ENCODE measurements around the gene RBM28. TPM values are rescaled to one million over a fixed set of nuclear protein-coding genes. Genes with fewer than 3 reads are reported as not detected.

The RBM28 gene
- total and polyA plus RNA-seq, 8 donors: 8.1 to 319 (median 25.9) TPM

GRCh38 chr7:128387216-128388144 is 43.8 kb upstream of the RBM28 start:
- intact Hi-C loops (cut with DNase I; ENCODE audit: low total_unique reads): loop anchor here (5.0 kb wide), 1 partner anchor 40 kb away; no protein-coding TSS in a partner anchor
- TF ChIP-seq EP300 (IDR thresholded peaks at IDR 0.05): no peak
- no peak for TF ChIP-seq POLR2AphosphoS5 (IDR thresholded peaks at IDR 0.05)
- peak in 5 of 7 experiments; percentile 61 to 81 (median 79) for TF ChIP-seq CTCF (IDR thresholded peaks at IDR 0.05)
- TF ChIP-seq POLR2A (IDR thresholded peaks at IDR 0.05): no peak

GRCh38 chr7:128385988-128386925 is 42.5 kb upstream of the RBM28 start:
- H3K9me3 ChIP-seq: no peaks in the 10 kb centered on the region
- no peak overlapping the region for H3K4me3 ChIP-seq
- TF ChIP-seq POLR2A (IDR thresholded peaks at IDR 0.05) (no peak), POLR2AphosphoS5 (IDR thresholded peaks at IDR 0.05) (no peak), CTCF (IDR thresholded peaks at IDR 0.05) (no peak), EP300 (IDR thresholded peaks at IDR 0.05) (no peak)
- intact Hi-C loops (cut with DNase I; ENCODE audit: low total_unique reads): loop anchor here (5.0 kb wide), 1 partner anchor 39 kb away; no protein-coding TSS in a partner anchor
- no peak for DNase-seq
- H3K36me3 ChIP-seq: peaks cover 0 to under 1% (median 0%) of the 10 kb centered on the region in 4 donors
- H3K27me3 ChIP-seq: peaks cover 0 to 11% (median 0%) of the 10 kb centered on the region in 3 donors
- peaks cover 0 to 11% (median 9%) of the 10 kb centered on the region in 4 donors for H3K4me1 ChIP-seq
- WGBS, 5 donors: 82 to 93% (median 87%) methylated on average over 4 of the region's 4 CpGs
- H3K27ac ChIP-seq: no peak overlapping the region

More at GRCh38 chr7:128387216-128388144, 43.8 kb upstream of the RBM28 start:
- Histone ChIP-seq H3K36me3 (peaks cover 0 to 13% (median 11%) of the 10 kb centered on the region in 4 donors), H3K27me3 (peaks cover 0 to 11% (median 0%) of the 10 kb centered on the region in 3 donors), H3K9me3 (no peaks in the 10 kb centered on the region), H3K4me3 (no peak overlapping the region), H3K4me1 (peaks cover 0 to 11% (median 9%) of the 10 kb centered on the region in 4 donors), H3K27ac (no peak overlapping the region)
- 20 to 29% (median 26%) methylated on average over 24 of the region's 24 CpGs for WGBS, 5 donors
- DNase-seq: peak; percentile 75 to 93

- Histone ChIP-seq H3K36me3 (no peaks in the 10 kb centered on the region), H3K4me3 (no peak overlapping the region), H3K9me3 (no peaks in the 10 kb centered on the region), H3K27ac (no peak overlapping the region), H3K27me3 (peaks cover 0 to 11% (median 0%) of the 10 kb centered on the region in 3 donors), H3K4me1 (peaks cover 0 to 11% (median 9%) of the 10 kb centered on the region in 4 donors)
- no peak for DNase-seq
- 70 to 76% (median 72%) methylated on average over 7 of the region's 7 CpGs for WGBS, 5 donors
- intact Hi-C loops (cut with DNase I; ENCODE audit: low total_unique reads): loop anchor here (5.0 kb wide), 1 partner anchor 37 kb away; no protein-coding TSS in a partner anchor
- TF ChIP-seq CTCF (IDR thresholded peaks at IDR 0.05): no peak
- no peak for TF ChIP-seq POLR2AphosphoS5 (IDR thresholded peaks at IDR 0.05)
- no peak for TF ChIP-seq POLR2A (IDR thresholded peaks at IDR 0.05)
- no peak for TF ChIP-seq EP300 (IDR thresholded peaks at IDR 0.05)
Measured at GRCh38 chr7:128384726-128385125, 41.0 kb upstream of the RBM28 start.

GRCh38 chr7:128383776-128384175 is 40.1 kb upstream of the RBM28 start:
- Histone ChIP-seq H3K4me3 (no peak overlapping the region), H3K27me3 (peaks cover 0 to 10% (median 0%) of the 10 kb centered on the region in 3 donors), H3K27ac (no peak overlapping the region), H3K4me1 (peaks cover 0 to 11% (median 9%) of the 10 kb centered on the region in 4 donors), H3K9me3 (no peaks in the 10 kb centered on the region), H3K36me3 (no peaks in the 10 kb centered on the region)
- DNase-seq: no peak
- no peak for TF ChIP-seq POLR2AphosphoS5 (IDR thresholded peaks at IDR 0.05)
- 55 to 79% (median 70%) methylated on average over 3 of the region's 3 CpGs for WGBS, 5 donors
- intact Hi-C loops (cut with DNase I; ENCODE audit: low total_unique reads): no loop called here
